MV-4-11 (cell line): ENCODE data around the gene AKR1C8.

Experiments used
- DNase-seq: peaks from one replicate; lab custom pipeline; 2025; lab: John Stamatoyannopoulos, UW

Gene AKR1C8

GRCh38 chr10:5107860-5108526 lies 77.0 kb downstream of the AKR1C8 start:
- DNase-seq = no peak

- peak; percentile 29 for DNase-seq
Measured at GRCh38 chr10:5106553-5106952, 78.4 kb downstream of the AKR1C8 start.

- no peak for DNase-seq
Measured at GRCh38 chr10:5105626-5106025, 79.3 kb downstream of the AKR1C8 start.
